HG02938 (cell line): ENCODE measurements around the gene WDR73.
"Not testable (repeated sequence)": the region's sequence is repeated elsewhere in the genome, so short reads cannot be mapped to it uniquely, and the experiment has no call there.

Source experiments
- ATAC-seq: cut with Tn5 transposase; IDR thresholded peaks from one replicate; pipeline ENCODE4 v1.9.1; 2021; ENCODE audit warnings: mild to moderate bottlenecking, moderate library complexity; ENCODE audit not compliant: unreplicated experiment

Gene WDR73

DNA sequence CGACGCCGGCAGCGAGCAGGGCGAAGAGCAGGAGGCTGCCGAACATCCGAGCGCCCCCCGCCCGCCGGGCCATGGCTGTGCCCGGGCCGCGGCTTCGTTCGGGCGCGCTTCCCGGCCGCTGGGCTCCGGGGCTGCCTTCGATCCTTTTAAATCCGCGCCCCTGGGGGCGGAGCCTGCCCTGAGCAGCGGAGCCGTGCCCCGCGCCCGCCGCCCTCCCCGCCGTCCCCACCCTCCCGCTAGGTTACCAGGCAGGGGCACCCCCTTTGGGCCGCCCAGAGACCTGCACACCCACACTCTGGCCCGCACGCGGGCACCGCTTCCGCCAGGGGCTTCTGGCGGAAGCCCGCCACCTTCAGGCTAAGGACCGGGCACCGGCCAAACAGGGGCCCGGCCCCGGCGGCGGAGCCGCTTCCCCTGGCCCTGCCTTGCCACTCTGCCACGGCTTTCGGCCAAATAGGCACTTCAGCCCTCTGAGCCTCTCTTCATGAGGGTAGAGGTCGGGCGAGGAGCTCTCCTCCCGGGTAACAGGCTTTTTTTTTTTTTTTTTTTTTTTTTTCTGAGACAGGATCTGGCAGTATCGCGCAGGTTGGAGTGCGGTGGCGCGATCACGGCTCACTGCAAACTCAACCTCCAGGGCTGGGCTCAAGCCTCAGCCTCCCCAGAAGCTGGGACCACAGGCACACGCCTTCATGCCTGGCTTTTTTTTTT, 4.2 kb upstream of the WDR73 start, which contains the start of gene NMB:
NMB (minus strand) TSS at position 120 of the 708 bp plus-strand sequence; CDS start at position 73, 47 bp downstream.
- ATAC-seq = peak; percentile 38

DNA sequence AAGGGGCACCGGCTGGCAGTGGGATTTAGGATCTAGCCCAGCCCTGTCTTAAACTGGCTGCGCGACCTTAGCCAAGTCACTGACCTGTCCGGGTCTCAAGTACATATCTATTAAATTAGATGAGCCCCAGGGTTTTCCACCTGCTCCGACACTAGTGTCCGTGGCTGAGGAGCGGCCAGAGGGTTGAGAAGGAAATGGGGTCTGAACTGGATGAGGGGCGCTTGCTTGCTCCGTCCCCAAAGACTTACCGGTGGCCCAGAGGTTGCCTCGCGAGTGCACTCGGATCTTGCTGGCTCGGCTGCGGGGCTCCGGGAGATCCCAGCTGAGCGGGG, 3.6 kb upstream of the WDR73 start:
- no peak for ATAC-seq

DNA sequence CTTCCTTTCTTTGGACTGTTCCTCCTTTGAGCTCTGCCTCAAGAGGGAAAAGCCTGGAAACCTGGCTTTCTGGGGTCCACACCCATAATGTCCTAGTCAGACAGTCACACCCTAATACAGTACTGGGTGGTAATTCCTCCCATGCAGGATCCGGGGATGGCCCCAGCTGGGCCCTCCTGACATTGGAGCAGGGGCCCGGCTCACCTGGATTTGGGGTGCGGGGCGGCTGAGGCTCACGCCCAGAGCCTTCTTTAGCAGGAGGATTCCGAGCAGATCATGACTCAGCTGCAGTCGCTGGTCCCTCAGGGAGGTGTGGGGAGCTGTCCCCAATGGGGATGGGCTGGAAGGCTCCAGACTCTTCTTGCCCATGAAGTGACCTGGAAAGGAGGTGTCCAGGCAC, 2.9 kb upstream of the WDR73 start:
- no peak for ATAC-seq

DNA sequence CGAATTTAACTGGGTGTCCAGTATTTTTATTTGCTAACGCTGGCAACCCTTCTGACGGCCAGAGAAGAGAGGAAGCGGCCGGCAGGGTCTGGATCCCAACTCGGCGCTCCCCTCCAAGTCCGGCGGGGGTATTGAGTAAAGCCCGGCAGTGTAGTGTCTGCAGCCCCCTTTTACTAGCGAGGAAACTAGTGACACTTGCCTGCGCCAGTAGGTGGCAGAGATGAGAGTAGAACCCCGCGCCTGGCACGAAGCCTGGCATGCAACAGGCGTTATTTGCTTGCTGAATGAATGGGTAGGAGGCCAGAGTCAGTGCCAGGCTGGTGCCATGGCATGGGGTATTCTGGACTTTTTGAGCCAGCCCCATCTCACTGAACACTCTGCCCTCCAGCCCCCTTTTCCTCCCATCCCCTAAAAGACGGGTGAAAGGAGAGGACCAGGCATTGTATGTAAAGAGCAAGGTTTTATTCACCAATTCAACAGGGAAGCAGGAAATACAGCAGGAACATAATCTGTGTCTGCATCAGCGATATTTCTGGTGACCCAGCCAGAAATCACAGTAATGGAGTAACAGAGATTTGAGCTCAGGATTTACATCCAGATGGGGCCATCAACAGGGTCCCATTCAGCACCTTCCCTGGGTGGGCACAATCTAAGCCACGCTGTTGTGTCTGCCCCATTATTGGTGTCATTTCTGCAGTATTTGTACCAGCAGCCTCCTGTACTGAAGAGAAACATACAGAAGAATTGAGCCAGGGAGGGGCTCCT, 788 bp upstream of the WDR73 start:
- peak; percentile 29 for ATAC-seq

DNA sequence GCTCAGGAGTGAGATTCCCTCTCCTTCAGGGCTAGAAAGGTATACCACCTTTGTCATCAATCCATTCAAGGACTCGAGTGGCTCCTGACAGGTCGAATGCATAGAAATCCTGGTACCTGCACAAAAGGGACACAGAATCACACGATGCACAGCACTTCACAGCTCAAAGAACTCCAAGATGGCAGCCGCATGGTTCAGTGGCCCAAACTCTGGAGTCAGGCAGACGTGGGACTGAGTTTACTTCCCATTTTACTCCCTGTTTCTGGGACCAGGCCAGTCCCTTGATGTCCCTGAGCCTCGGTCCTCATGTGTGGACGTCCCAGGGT, 536 bp downstream of the WDR73 start:
- ATAC-seq = no peak

DNA sequence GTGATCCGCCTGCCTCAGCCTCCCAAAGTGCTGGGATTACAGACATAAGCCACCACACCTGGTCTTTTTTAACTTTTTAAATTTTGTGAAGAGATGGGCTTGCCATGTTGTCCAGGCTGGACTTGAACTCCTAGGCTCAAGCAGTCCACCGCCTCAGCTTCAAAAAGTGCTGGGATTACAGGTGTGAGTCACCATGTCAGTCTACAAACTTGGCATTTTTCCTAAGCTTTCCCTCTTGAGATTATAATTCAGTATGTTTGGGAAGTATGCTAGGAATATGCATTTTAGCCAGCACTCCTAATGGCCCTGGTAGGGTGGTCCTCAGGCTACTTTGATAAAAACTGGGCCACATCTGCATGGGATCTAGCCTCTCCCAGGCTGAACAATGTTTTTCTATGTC, 4.4 kb downstream of the WDR73 start:
- ATAC-seq = no peak

DNA sequence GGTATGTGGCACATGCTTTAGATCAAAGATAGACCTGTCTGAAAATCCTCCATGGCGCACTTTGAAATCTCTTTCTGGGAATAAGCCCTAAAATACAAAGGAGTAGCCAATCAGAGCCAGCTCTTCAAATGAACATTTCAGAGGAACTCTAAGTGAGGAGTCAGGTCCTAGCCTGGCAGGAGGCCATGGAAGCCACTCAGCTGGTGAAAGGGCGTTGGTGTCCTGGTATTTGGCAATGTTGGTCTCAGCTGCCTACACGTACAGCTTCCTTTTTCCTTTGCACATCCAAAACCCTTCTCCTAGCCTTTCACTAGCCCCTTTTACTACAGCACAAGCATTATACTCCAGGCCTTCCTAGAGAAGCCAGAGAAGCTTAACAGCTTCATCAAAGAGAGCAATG, 5.5 kb downstream of the WDR73 start:
- ATAC-seq = no peak

DNA sequence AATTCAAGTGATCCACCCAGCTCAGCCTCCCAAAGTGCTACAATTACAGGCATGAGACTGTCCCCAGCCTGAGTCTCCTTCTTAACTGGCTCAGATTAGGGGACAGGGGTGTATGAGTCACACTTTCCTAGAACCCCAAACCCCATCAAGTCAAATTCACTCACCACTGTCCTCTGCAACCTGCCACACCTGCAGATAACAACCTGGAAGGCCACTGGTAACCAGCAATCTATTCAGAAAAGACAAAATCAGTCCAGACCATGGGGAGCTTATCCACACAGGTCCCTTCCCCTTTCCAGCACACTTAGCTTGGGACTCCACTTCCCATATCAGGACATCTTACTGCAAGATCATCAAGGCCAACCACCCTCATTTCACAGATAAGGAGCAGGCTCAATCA, 6.4 kb downstream of the WDR73 start:
- no peak for ATAC-seq

DNA sequence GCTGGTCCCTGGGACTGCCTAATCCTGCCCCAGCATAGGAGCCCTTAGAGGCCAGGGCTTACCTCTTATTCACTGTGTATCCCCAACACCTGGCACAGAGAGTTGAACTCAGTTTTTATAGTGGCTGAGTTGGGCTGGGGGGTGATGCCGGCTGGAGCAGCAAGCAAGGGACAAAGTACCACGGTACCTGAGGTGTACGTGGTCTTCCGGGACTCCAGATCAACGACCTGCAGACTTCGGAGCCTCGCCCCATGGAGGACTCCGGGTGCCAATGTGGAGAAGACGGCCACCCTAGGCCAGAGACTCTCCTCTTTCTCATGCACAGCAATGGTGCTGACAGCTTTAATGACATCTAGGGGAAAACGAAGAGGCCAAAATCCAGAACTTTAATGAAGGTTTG, 8.1 kb downstream of the WDR73 start:
- no peak for ATAC-seq

DNA sequence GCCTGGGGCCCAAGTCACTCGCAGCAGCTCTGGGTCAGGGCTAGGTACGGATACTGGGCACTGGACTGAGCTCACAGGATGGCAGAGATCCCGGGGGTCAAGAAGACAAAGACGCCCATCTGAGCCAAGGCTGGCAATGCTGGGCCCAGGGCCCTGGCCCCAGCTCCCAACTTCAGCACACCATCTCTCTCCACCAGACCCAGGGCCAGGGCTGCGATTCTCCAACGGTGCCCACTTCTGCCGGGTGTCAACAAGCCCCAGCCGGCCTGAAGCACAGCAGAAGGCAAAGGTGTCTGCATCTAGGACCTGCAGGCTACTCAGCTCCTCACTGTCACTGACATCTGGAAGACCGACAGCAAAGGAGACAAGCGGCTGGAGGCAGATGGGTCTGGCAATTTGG, 8.6 kb downstream of the WDR73 start:
- ATAC-seq = no peak

DNA sequence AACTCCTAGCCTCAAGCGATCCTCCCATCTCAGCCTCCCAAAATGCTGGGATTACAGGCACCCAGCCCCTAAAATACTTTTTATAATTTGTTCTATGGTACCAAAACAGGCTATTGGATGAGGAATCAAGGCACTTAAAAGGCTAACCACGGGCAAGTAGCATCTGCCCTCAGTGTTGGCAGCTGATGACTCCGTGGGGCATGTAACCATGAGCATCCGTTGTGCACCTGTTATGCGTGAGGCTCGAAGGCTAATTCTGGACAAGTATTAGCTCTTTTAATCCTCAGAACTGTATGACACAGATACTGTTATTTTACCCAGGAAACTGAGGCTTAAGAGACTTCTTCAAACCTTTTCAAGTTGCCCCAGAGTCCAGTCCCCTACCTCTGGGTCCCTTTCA, 10.2 kb downstream of the WDR73 start:
- no peak for ATAC-seq

DNA sequence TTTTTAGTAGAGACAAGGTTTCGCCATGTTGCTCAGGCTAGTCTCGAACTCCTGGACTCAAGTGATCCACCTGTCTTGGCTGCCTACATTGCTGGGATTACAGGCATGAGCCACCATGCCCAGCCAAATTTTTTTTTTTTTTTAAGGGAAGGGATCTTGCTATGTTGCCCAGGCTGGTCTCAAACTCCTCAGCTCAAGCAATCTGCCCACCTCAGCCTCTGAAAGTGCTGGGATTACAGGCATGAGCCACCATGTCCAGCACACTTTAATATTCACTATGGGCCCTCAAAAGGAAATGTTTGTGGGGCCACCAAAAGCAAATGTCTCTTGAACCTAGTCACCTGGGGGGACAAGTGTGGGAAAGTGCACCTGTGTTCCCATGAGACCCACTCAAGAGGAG, 11.4 kb downstream of the WDR73 start:
- ATAC-seq = not testable (repeated sequence)

DNA sequence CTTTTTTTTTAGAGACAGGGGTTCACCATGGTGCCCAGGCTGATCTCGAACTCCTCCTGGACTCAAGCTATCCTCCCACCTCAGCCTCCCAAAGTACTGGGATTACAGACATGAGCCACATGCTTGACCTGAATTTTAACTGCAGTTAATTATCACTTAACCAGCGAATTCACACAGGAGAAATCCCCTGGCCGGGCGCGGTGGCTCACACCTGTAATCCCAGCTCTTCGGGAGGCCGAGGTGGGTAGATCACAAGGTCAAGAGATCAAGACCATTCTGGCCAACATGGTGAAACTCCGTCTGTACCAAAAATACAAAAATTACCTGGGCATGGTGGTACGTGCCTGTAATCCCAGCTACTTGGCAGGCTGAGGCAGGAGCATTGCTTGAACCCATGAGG, 12.2 kb downstream of the WDR73 start:
- not testable (repeated sequence) for ATAC-seq

DNA sequence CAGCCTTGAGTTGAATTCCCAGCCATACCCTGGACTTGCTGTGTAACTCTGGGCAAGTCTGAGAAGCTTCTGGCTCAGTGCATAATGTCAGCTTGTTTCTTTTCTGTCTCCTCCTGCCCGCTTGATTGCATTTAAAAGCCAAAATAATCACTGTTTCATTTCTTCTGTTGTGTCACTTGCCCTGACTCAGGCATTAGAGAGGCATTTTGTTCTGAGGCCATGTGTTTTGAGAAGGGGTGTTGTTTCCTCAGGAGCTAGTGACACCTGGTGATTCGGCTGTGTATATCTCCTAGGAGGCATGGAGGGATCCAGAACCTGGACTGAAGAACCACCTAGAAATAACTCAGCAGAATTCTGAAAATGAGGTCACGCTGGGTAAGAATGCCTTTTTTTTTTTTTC, 16.0 kb downstream of the WDR73 start:
- no peak for ATAC-seq

DNA sequence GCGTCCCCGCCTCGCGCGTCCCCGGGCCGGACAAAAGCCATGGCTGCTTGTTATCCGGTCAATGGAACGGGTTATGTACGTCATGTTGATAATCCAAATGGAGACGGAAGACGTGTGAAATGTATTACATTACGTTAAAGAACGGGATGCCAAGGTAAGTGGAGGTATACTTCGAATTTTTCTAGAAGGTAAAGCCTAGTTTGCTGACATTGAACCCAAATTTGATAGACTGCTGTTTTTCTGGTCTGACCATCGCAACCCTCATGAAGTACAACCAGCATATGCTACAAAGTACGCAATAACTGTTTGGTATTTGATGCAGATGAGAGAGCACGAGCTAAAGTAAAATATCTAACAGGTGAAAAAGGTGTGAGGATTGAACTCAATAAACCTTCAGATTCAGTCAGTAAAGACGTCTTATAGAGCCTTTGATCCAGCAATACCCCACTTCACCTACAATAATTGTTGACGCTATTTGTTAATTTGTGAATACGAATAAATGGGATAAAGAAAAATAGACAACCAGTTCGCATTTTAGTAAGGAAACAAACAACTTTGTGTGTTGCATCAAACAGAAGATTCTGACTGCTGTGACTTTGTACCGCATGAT, 19.8 kb downstream of the WDR73 start:
- no peak for ATAC-seq

DNA sequence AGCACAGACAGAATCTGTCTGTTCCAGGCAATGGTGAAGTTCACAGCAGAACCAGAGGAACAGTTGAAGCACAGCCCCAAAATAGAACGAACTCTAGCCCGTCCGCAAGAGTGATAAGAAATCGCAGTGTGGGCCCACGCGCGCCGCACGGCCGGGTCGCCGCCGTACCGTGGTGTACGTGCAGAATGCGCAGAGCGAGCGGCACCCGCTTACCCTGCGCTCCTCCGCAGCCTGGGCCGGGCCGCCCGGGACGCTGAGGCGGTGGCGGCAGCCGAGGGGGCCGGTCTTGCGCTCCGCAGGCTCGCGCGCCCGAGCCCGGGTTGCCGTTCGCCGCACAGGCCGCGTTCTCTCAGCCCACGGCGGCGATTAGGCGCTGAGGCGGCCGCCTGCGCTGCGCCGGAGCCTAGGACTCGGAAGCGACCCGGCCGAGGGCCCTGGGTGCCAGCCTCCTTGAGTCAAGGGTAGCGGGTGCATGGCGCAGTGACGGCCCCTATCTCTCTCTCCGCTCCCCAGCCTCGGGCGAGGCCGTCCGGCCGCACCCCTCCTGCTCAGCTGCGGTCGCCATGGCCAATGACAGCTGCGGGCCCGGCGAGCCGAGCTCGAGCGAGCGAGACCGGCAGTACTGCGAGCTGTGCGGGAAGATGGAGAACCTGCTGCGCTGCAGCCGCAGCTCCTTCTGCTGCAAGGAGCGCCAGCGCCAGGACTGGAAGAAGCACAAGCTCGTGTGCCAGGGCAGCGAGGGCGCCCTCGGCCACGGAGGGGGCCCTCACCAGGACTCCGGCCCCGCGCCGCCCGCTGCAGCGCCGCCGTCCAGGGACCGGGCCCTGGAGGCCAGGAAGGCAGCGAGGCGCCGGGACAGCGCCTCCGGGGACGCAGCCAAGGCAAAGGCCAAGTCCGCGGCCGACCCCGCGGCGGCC, 20.5 kb downstream of the WDR73 start:
- ATAC-seq = peak; percentile 31

DNA sequence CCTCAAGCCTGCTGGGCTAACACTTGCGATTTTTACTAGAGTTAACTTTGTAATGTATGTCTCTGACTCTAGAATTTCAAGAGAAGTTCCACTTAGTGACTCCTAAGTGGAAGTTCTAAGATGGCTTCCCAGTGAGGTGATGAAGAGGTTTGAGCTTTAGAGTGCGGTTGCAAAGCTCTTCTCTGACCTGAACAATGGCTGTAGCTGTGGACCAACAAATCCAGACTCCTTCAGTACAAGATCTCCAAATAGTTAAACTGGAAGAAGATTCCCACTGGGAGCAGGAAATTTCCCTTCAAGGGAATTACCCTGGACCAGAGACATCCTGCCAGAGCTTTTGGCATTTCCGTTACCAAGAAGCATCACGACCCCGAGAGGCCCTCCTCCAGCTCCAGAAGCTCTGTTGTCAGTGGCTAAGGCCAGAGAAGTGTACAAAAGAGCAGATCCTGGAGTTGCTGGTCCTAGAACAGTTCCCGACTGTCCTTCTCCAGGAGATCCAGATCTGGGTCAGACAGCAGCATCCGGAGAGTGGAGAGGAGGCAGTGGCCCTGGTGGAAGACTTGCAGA, 22.3 kb downstream of the WDR73 start:
- no peak for ATAC-seq

DNA sequence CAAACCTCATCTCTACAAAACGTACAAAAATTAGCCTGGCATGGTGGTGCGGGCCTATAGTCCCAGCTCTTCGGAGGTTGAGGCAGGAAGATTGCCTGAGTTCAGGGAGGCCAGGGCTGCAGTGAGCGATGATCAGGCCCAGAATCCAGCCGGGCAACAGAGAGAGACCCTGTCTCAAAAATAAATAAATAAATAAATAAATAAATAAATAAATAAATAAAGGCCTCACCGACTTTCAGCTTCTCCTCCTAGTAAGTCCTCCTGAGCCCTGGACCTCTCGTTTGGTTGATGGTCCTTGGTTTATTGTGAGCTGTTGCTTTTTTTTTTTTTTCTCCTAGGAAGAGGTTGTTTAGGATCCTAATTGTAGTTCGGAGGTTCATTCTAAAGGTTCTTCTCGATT, 25.1 kb downstream of the WDR73 start:
- no peak for ATAC-seq

DNA sequence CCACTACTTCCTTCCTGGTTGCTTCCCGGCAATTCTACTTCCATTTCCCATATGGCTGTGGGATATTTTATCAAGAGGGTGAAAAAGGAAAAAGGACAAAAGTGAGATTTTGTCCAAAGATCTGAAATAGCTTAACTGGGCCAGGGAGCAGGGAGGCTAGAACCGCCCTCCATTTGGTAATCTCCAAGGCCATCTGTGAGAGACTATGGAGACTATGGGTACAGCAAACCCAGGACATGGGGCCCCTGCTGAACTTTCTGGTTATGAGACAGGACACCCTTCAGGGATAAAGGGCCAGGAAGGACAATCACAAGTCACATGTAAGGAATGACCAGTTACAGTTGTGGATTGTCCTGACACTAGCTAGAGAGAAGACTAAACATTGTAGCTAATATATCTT, 29.0 kb downstream of the WDR73 start:
- no peak for ATAC-seq

DNA sequence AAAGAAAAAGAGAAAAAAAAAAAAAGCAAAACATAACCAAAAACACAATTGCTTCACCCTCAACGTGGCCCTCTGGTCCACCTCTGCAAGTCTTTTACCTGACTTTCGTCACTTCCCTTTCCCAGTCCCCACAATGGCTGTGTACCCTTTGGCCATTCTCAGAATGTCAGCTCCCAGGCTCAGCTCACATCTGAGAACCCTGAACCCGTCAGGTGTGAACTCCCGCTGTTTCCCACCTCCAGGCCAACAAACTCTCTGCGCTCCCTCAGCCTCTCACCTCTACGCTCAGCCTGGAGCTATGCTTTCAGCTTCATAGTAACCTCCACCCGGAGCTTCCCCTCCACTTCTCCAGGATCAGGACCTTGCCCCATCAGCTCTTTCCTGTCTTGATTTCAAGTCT, 29.7 kb downstream of the WDR73 start:
- no peak for ATAC-seq

DNA sequence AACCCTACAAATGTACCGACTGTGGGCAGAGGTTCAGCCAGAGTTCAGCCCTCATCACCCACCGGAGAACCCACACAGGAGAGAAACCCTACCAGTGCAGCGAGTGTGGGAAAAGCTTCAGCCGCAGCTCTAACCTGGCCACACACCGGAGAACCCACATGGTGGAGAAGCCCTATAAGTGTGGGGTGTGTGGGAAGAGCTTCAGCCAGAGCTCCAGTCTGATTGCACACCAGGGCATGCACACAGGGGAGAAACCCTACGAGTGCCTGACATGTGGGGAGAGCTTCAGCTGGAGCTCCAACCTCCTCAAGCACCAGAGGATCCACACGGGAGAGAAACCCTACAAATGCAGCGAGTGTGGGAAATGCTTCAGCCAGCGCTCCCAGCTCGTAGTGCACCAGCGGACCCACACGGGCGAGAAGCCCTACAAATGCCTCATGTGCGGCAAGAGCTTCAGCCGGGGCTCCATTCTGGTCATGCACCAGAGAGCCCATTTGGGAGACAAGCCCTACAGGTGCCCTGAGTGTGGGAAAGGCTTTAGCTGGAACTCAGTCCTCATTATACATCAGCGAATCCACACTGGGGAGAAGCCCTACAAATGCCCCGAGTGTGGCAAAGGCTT, 32.6 kb downstream of the WDR73 start:
- no peak for ATAC-seq
